ENCODE measurements around the gene EML3. TPM values are rescaled to one million over a fixed set of nuclear protein-coding genes. Genes with fewer than 3 reads are reported as not detected.

EML3 gene
- 29.9 and 31.2 TPM in 2 replicates for total RNA-seq (2021; fragmentation: NEBNext Ultra II Directional; extraction: Animal tissue kit (Norgen Biotek cat#: 25700))
- 19.2 and 30.1 TPM in 2 replicates for polyA plus RNA-seq (2011; rRNA removed)
- 18.9 TPM for polyA plus RNA-seq (2011; cell fraction: cytosol; rRNA removed)
- polyA plus RNA-seq (2011; cell fraction: nucleus; rRNA removed), result 101 TPM
- 22.0 to 32.1 TPM (median 25.2 TPM) in 4 replicates for polyA plus RNA-seq (2012, experiment 1 of 2)
- polyA plus RNA-seq (2012, experiment 2 of 2), result 23.4 TPM
- 18.3 TPM for polyA plus RNA-seq (2013, experiment 1 of 2)
- polyA plus RNA-seq (2013, experiment 2 of 2), result 15.2 TPM
- polyA minus RNA-seq (2011; rRNA and poly(A)+ RNA removed), result 13.6 and 15.8 TPM in 2 replicates
- 11.3 TPM for polyA minus RNA-seq (2011; cell fraction: cytosol; rRNA and poly(A)+ RNA removed)
- 15.3 TPM for polyA minus RNA-seq (2011; cell fraction: nucleus; rRNA and poly(A)+ RNA removed)
- long read RNA-seq, experiment 1, partial matches to known transcripts, result 10 of 15 reads
- long read RNA-seq, experiment 1, other reads (novel, unspliced or antisense), result 5 of 15 reads
- long read RNA-seq, experiment 2, result 0 reads

GRCh38 chr11:62612366-62613290 is at the start of gene EML3, which contains the start of gene ROM1:
EML3 (minus strand) TSS chr11:62612775; CDS start chr11:62612457, 318 bp downstream.
ROM1 (plus strand) TSS chr11:62613257; CDS start chr11:62613282, 25 bp downstream.
- Histone ChIP-seq H3K9me3 (ENCODE audit: insufficient read depth in 2 of 2, low read depth in 1 of 2, low read length in 1 of 2) (no peaks in the 10 kb centered on the region), H3K14ac (ENCODE audit: insufficient read length) (no peak within 1 kb of the TSS), H2AK5ac (ENCODE audit: low read depth, low read length) (no peak within 1 kb of the TSS), H3K56ac (replicated peaks; ENCODE audit: insufficient read length, low read depth, low read length) (peak within 1 kb of the TSS; percentile 17), H3K27ac (ENCODE audit: low read depth, low read length) (no peak within 1 kb of the TSS), H3K27me3 (replicated peaks in 1 of 4; ENCODE audit: control insufficient read depth in 3 of 4, extremely low read depth in 1 of 4, insufficient read depth in 3 of 4, low read length in 3 of 4) (peaks cover 0 to 3% (median 2%) of the 10 kb centered on the region in 4 experiments; a peak in 1 of 7 replicates), H4K91ac (replicated peaks; ENCODE audit: insufficient read length, low read length) (peak within 1 kb of the TSS; percentile 71), H3K4me1 (replicated peaks in 1 of 4; ENCODE audit: control insufficient read depth in 3 of 4, insufficient read depth in 4 of 4, low read length in 3 of 4) (peaks cover 0 to 19% (median 12%) of the 10 kb centered on the region in 4 experiments; a peak in 6 of 7 replicates), H2BK5ac (ENCODE audit: low read depth, low read length) (peak within 1 kb of the TSS; percentile 71; the same call in 1 of the 2 replicates), H3K9ac (replicated peaks in 1 of 4; ENCODE audit: extremely low read depth in 1 of 4, low read depth in 3 of 4, low read length in 3 of 4) (no peak within 1 kb of the TSS; a peak in 1 of 7 replicates), H2BK120ac (replicated peaks; ENCODE audit: low read depth, low read length) (no peak within 1 kb of the TSS), H3K4ac (replicated peaks; ENCODE audit: insufficient read length, low read depth, low read length) (no peak within 1 kb of the TSS), H3K36me3 (ENCODE audit: control insufficient read depth in 2 of 4, insufficient read depth in 4 of 4, low read length in 3 of 4) (no peaks in the 10 kb centered on the region; a peak in 2 of 8 replicates), H3K23ac (ENCODE audit: insufficient read length) (no peak within 1 kb of the TSS), H2BK12ac (ENCODE audit: low read depth, low read length) (0 out of 2 replicates have a peak within 1 kb of the TSS, but pooled peaks have one; percentile 39), H3K79me2 (ENCODE audit: control insufficient read depth in 1 of 2, insufficient read depth in 2 of 2, low read length in 2 of 2) (no peaks in the 10 kb centered on the region), H2AFZ (ENCODE audit: low read length) (peak within 1 kb of the TSS; percentile 86), H2BK20ac (ENCODE audit: low read length) (no peak within 1 kb of the TSS), H3K4me2 (ENCODE audit: insufficient read depth in 1 of 2, low read depth in 2 of 2, low read length in 2 of 2) (peak within 1 kb of the TSS; percentile 89 to 91), H3K18ac (ENCODE audit: extremely low read depth, low read length) (peak within 1 kb of the TSS; percentile 83), H2BK15ac (ENCODE audit: low read length) (0 out of 2 replicates have a peak within 1 kb of the TSS, but pooled peaks have one; percentile 88), H3K79me1 (ENCODE audit: low read depth, low read length) (no peaks in the 10 kb centered on the region), H4K20me1 (replicated peaks in 1 of 2; ENCODE audit: control insufficient read depth in 1 of 2, insufficient read depth in 2 of 2, low read length in 2 of 2) (no peaks in the 10 kb centered on the region), H3K23me2 (ENCODE audit: low read depth, low read length) (peaks cover 9% of the 10 kb centered on the region; the same call in 1 of the 2 replicates), H3K4me3 (ENCODE audit: extremely low read depth in 1 of 4, insufficient read depth in 2 of 4, low read depth in 3 of 4, low read length in 4 of 4) (peak within 1 kb of the TSS; percentile 48 to 73 (median 58)), H4K5ac (ENCODE audit: insufficient read length, low read depth, low read length) (peak within 1 kb of the TSS; percentile 15), H4K8ac (ENCODE audit: extremely low read depth, insufficient read depth, low read length) (peak within 1 kb of the TSS; percentile 45)
- FAIRE-seq, result no peak
- WGBS, 2 experiments (ENCODE audit: extremely low coverage in 1 of 2, insufficient coverage in 1 of 2, insufficient read length in 1 of 2, insufficient replicate concordance in 2 of 2, low coverage in 1 of 2, low lambda C conversion rate in 2 of 2, missing lambda C conversion rate in 1 of 2), result 13% methylated on average over 18 of the region's 91 CpGs; no CpG with 5 or more reads in 1 of the 2 experiments
- DNase-seq (ENCODE audit: low read depth in 1 of 2, low spot score in 2 of 2), result peak; percentile 85 to 94
- ChIA-PET CTCF (ENCODE audit: partially characterized antibody) (interaction anchor here (0.7 to 10.2 kb wide), 22 partner anchors 8 to 188 kb away, joined by 3 to 97 read pairs (median 4); partner anchors contain the start of genes B3GAT3, C11orf98, CSKMT and EEF1G), POLR2A (ENCODE audit: partially characterized antibody) (interaction anchor here (0.9 to 15.8 kb wide), 16 partner anchors 8 to 243 kb away, joined by 3 to 235 read pairs (median 6); partner anchors contain the start of genes B3GAT3, BSCL2, C11orf98 and CSKMT)
- TF ChIP-seq KDM4A (IDR thresholded peaks at IDR 0.05; ENCODE audit: low read depth, low read length, severe bottlenecking), result peak; percentile 37
- peak; percentile 39; the same call in 1 of the 2 replicates for TF ChIP-seq MAFK (IDR thresholded peaks at IDR 0.05; ENCODE audit: low read depth, low read length)
- TF ChIP-seq ATF3 (IDR thresholded peaks at IDR 0.05; ENCODE audit: insufficient read depth, low read depth, low read length), result peak; percentile 65
- TF ChIP-seq BACH1 (IDR thresholded peaks at IDR 0.05; ENCODE audit: low read length), result peak; percentile 38; the same call in 1 of the 2 replicates
- no peak for TF ChIP-seq CTBP2 (IDR thresholded peaks at IDR 0.05; ENCODE audit: borderline replicate concordance, insufficient read depth, insufficient read length, low read length)
- no peak for TF ChIP-seq SIX5 (IDR thresholded peaks at IDR 0.05; ENCODE audit: low read depth, low read length)
- TF ChIP-seq EGR1 (IDR thresholded peaks at IDR 0.05; ENCODE audit: borderline replicate concordance, low read depth, low read length), result peak; percentile 80; the same call in 1 of the 2 replicates
